ENCODE data around the gene ITGAE. TPM values are rescaled to one million over a fixed set of nuclear protein-coding genes. Genes with fewer than 3 reads are reported as not detected.

The ITGAE gene
- total and polyA plus RNA-seq, 10 of the 15 experiments (the other 5 are each of a cell fraction or from before 2014, with no cell fraction given): 13.1 to 161 (median 34.8) TPM

GRCh38 chr17:3723556-3724377 is 77.2 kb downstream of the ITGAE start, which contains the start of gene HASPIN (continued):
- peak in 1 of 2 experiments; percentile 83; a peak in 2 of 3 replicates for TF ChIP-seq EGR1 (IDR thresholded peaks at IDR 0.05; ENCODE audit: borderline replicate concordance in 1 of 2, low read depth in 2 of 2, low read length in 2 of 2)
- TF ChIP-seq PAX8 (IDR thresholded peaks at IDR 0.05): no peak
- TF ChIP-seq E2F4 (IDR thresholded peaks at IDR 0.05; ENCODE audit: low read depth, low read length): peak; percentile 99
- no peak for TF ChIP-seq SUZ12 (IDR thresholded peaks at IDR 0.05; ENCODE audit: unreplicated experiment)
- TF ChIP-seq ZBTB40 (IDR thresholded peaks at IDR 0.05; ENCODE audit: borderline replicate concordance): peak; percentile 50; the same call in 1 of the 2 replicates
- peak in 2 of 3 experiments; percentile 12 to 17; a peak in 1 of 6 replicates for TF ChIP-seq CTCF (IDR thresholded peaks at IDR 0.05 in 2 of 3, conservative IDR thresholded peaks at IDR 0.05 in 1 of 3; ENCODE audit: control insufficient read depth in 2 of 3, extremely low read depth in 1 of 3, insufficient read depth in 1 of 3, low read depth in 3 of 3, low read length in 3 of 3)
- peak; percentile 91 for TF ChIP-seq CREM (IDR thresholded peaks at IDR 0.05; ENCODE audit: low read depth)
- TF ChIP-seq HDAC2 (IDR thresholded peaks at IDR 0.05): peak; percentile 42; the same call in 1 of the 2 replicates
- peak; percentile 48; the same call in 1 of the 2 replicates for TF ChIP-seq DPF2 (IDR thresholded peaks at IDR 0.05)
- peak; percentile 90 for TF ChIP-seq RB1 (IDR thresholded peaks at IDR 0.05; ENCODE audit: borderline replicate concordance)
- peak; percentile 95 for TF ChIP-seq SP1 (IDR thresholded peaks at IDR 0.05; ENCODE audit: low read depth, low read length)
- no peak for TF ChIP-seq ZNF274 (IDR thresholded peaks at IDR 0.05; ENCODE audit: insufficient read depth, insufficient read length)
- no peak for TF ChIP-seq RAD21 (IDR thresholded peaks at IDR 0.05; ENCODE audit: insufficient read depth, low read depth, low read length)
- no peak for TF ChIP-seq JUNB (IDR thresholded peaks at IDR 0.05)

Measured in GM12878 (cell line).